HG02763 (cell line): ENCODE data around the gene ADAMTS6.
"Not testable (repeated sequence)": the region's sequence is repeated elsewhere in the genome, so short reads cannot be mapped to it uniquely, and the experiment has no call there.

ENCODE experiments used
- ATAC-seq: cut with Tn5 transposase; IDR thresholded peaks from one replicate; pipeline ENCODE4 v1.9.1; 2021; ENCODE audit warnings: mild to moderate bottlenecking, moderate library complexity; ENCODE audit not compliant: unreplicated experiment

ADAMTS6 gene

GRCh38 chr5:65199993-65200675 is 281.6 kb downstream of the ADAMTS6 start:
- ATAC-seq: no peak

GRCh38 chr5:65198456-65199120 is 283.1 kb downstream of the ADAMTS6 start:
- no peak for ATAC-seq

DNA sequence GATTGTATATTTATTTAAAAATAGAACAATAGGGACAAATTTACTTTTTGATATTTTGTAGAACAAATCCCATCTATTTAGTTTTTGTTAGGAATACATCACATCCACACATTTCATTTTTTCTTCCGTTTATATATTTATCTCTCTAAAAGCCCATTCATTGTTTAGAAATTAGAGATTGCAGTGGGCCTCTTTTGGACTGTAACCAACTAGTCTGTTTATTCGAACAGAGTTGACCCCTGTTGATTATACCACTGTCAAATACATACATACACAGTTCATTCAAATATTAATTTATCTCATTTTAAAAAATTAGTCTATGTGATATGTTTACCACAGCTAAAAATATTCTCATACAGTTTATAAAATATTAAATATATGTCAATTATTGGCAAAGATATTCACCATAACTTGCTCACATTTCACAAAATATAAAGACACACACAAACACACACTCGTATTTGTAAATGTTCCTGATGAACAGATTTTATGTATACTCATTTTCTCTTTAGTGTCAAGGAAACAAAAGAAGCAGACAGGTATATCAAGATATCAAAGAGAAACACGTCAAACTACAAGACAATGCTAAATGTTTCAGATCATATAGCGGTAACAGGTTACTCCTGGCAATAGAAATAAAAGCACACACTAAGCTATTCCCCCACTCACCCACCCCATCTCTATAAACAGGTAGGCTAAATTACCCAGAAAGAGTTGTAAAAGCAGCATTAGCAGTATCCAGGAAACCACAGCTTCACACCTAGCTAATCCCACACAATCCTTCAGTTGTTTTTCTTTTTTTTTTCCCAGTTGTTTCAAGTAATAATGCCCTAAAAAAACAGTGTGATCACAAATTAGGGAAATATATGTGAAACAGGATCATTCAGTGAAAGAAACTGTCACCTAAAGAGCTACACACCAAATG is 283.9 kb downstream of the ADAMTS6 start:
- no peak for ATAC-seq

GRCh38 chr5:65194871-65195270 is 286.8 kb downstream of the ADAMTS6 start:
- no peak for ATAC-seq

DNA sequence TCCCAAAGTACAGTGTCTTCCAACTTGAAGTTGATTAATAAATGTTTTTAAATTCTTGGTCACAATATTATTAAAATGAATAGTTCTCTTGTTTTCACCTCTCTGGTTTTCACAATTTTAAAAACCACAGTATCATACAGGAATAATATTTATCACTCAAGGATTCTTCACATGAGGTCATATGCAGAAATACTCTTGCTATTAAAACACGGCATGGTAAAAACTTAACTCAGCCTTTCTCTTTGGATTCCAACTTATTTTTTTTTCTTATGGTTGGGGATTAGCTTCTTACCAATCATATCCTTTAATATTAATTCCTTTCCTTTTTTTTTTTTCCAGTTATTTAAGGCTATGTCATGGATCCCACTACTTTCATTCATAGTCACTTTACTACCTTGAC is 289.4 kb downstream of the ADAMTS6 start:
- no peak for ATAC-seq

- ATAC-seq: no peak
These were observed 290.1 kb downstream of the ADAMTS6 start for GRCh38 chr5:65191554-65192135.

GRCh38 chr5:65190328-65191053 is 291.2 kb downstream of the ADAMTS6 start:
- no peak for ATAC-seq

GRCh38 chr5:65186646-65187227 is 295.0 kb downstream of the ADAMTS6 start:
- ATAC-seq: no peak

GRCh38 chr5:65185468-65185867 is 296.3 kb downstream of the ADAMTS6 start:
- no peak for ATAC-seq

DNA sequence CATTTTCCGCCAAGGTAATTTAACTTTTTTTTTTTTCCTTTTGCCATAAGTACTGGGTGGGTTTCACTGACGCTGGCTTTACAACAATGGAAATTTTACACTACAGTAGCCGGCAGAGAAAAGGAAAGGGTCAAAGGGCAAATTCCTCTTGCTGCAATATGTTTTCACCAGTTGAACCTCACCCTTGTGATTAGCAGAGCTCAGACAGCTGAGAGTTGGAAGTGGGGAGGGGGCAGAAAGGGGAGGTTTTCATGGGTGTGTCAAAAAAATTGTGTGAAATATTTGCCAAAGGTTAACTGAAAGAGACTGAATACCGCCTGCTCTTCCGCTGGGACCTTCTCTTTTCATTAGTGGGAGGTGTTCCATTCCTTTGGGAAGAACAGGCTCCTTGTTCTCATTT is 296.9 kb downstream of the ADAMTS6 start:
- no peak for ATAC-seq

DNA sequence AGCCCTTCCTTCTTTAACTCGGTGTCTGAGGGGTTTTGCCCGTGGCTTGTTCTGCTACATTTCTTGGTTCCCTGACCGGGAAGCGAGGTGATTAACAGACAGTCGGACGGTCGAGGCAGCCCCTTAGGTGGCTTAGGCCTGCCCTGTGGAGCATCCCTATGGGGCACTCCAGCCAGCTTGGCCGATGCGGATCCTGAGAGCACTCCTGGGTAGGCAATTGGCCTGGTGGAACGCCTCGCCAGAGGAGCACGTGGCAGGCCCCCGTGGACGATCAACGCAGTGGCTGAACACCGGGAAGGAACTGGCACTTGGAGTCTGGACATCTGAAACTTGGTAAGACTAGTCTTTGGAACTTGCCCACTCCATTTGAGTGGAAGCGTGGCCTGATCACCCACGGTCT is 307.5 kb downstream of the ADAMTS6 start:
- not testable (repeated sequence) for ATAC-seq

DNA sequence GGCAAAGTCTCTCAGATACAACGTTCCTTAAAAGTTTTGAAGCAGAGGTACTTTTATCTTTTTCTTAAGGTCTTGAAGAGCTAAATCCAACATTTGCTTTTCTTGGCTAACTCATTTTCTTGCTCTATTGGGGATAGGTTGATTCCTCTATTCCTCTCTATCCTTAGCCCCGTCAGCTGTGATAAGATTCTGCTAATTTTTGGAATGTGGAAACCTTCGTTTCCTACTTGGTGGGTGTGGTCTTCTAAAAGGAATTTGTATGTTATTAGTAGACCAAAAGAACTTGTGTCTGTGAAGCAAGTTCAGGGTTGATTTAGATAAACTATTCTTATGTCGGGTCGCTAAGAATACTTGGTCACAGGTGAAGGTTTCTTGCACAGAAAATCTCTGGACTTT is 308.6 kb downstream of the ADAMTS6 start:
- no peak for ATAC-seq

GRCh38 chr5:65172486-65173129 is 309.1 kb downstream of the ADAMTS6 start:
- peak; percentile 90 for ATAC-seq

DNA sequence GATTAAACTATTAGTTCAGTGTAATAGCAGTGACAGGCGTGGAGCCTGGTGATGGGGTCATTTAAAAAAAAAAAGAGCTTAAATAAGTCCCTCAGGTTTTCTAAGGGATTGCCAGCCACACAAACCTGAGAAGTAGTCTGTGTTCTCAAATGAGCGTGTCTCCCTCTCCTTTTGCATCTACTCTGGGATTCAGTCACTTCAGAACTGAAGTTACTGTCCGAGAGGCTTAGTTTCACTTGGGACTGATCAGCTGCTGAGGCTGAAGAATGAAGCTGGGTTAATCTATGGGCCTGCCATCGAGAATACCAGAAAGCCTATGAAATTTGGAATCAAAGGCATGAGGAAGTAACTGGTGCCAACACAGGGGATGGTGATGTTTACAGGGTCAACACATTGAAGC is 310.1 kb downstream of the ADAMTS6 start:
- ATAC-seq: no peak

DNA sequence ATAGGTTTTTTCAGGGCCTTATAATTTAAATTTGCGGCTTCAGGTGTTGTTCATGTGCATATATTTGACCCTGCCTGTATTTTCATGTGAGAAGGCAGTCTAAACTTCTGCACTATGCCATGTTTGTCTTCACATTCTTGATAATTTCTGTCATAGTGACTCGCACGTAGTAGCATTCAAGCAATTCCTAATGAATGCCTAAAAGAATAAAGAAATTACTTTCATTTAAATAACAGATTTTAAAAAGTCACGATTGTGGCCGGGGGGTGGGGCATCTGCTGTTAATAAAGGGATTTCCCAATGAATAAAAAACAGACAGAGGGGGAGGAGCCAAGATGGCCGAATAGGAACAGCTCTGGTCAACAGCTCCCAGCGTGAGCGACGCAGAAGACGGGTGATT is 318.0 kb downstream of the ADAMTS6 start:
- no peak for ATAC-seq

- ATAC-seq: no peak
These were observed 320.1 kb downstream of the ADAMTS6 start for GRCh38 chr5:65161655-65162054.

DNA sequence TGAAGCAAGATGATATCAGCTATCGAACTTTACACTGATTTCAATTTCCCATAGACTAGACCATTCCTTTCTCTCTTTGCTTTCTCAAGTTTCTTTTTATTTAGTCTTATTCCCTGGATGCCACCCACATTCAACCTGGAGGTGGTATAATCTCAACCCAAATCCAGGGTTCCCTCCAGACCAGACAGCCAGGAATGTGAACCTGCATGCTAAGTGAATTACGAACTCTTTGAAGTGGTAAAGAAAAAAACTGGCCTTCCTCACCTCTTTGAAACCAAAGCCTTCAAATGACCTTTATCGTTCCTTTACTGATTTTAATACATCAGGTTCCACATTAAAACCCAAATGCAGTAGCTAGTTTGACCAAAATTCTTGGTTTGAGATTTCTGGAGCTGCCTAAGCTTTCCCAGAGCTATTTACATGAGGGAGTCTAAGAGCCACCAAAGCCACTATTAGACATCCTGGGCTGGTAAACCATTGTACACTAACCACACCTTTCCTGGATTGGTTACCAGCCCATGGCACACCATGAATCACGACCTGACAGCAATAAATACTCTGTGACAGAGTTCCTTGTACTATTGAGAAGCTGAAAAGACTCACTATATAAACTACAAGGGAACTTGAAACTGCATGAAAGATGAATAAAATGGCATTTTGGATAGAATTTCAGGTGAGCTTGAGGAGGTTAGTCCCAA is 323.7 kb downstream of the ADAMTS6 start:
- ATAC-seq: no peak

DNA sequence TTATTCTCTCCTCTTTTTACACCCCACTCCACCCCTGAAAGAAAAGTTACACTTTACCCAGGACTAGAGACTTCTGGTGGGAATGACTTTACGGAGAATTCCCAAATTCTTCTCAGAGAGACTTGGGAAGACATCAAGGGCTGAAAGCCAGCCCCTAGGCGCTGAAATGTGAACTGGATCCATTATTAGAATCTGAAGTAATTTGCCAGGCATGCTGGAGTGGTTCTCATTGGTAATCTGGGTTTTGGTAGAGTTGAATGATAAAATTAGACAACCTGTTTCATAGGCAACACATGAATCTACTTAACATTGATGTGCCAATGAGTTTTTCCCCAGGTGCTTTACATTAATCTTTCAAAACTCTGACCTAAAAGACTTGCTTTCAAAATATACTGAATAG is 324.8 kb downstream of the ADAMTS6 start:
- no peak for ATAC-seq

DNA sequence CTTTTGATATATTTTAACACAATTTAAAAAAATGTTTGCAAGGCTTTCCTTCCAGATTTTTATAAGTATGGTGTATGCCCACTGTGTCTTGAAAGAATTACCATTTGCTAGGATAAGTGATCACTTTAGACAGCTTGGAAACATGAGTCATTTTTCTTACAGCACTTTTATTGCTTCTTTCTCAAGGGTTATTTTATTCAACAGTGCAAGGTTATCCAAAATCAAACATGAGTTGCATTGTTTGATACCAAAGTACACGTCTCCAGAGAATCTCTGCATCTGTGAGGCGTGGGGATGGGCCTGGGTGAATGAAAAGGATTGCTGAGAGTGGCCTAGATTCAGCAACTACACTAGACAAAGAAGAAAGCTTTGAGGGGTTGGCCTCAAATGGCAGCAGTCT is 329.6 kb downstream of the ADAMTS6 start:
- no peak for ATAC-seq
